KMS-11 (cell line): ENCODE data around the gene FRY.

Experiments
- H2AFZ ChIP-seq: fragments of 200-600 bp; sonication (generic); 2 replicates; pipeline ENCODE4 v1.6.1; 2016; ENCODE audit warnings: antibody characterized with exemption, mixed run types, low read depth
- H3K27ac ChIP-seq: fragments of 200-600 bp; sonication (generic); 2 replicates; pipeline ENCODE4 v1.6.1; 2016; ENCODE audit warnings: mild to moderate bottlenecking, mixed run types
- H3K27me3 ChIP-seq: fragments of 200-600 bp; sonication (generic); 2 replicates; pipeline ENCODE4 v1.6.1; 2017; ENCODE audit warnings: mild to moderate bottlenecking, low read depth, mixed run types, moderate library complexity; ENCODE audit not compliant: insufficient read depth
- H3K36me3 ChIP-seq: fragments of 200-600 bp; sonication (generic); 2 replicates; pipeline ENCODE4 v1.6.1; 2017; ENCODE audit warnings: mild to moderate bottlenecking, mixed run types; ENCODE audit not compliant: insufficient read depth
- H3K4me1 ChIP-seq: fragments of 200-600 bp; sonication (generic); 2 replicates; pipeline ENCODE4 v1.6.1; 2016; ENCODE audit warnings: mild to moderate bottlenecking, low read depth, mixed run types; ENCODE audit not compliant: poor library complexity, severe bottlenecking
- H3K4me2 ChIP-seq: fragments of 200-600 bp; sonication (generic); 2 replicates; pipeline ENCODE4 v1.7.0; 2016; ENCODE audit warnings: mild to moderate bottlenecking, mixed run types
- H3K4me3 ChIP-seq: fragments of 200-600 bp; sonication (generic); IDR thresholded peaks from 2 replicates; pipeline ENCODE4 v1.6.1; 2017; ENCODE audit warnings: low read depth, low read length, mixed read lengths; ENCODE audit not compliant: insufficient read depth
- H3K79me2 ChIP-seq: fragments of 200-600 bp; sonication (generic); 2 replicates; pipeline ENCODE4 v1.6.1; 2016; ENCODE audit warnings: low read depth, mixed run types; ENCODE audit not compliant: insufficient read depth
- H3K9ac ChIP-seq: fragments of 200-600 bp; sonication (generic); 2 replicates; pipeline ENCODE4 v1.6.1; 2016; ENCODE audit warnings: mild to moderate bottlenecking, mixed run types
- H4K20me1 ChIP-seq: fragments of 200-600 bp; sonication (generic); 2 replicates; pipeline ENCODE4 v1.6.1; 2016; ENCODE audit warnings: mild to moderate bottlenecking, mixed run types; ENCODE audit not compliant: insufficient read depth
- CTCF ChIP-seq: fragments of 200-600 bp; sonication (generic); conservative IDR thresholded peaks from 2 replicates; pipeline ENCODE4 v1.6.1; 2017; ENCODE audit warnings: low read depth, mild to moderate bottlenecking, antibody characterized with exemption, low read length, moderate library complexity, mixed read lengths

The FRY gene

GRCh38 chr13:32323912-32324311 is 292.3 kb downstream of the FRY start:
- TF ChIP-seq CTCF = no peak
- H3K4me2 ChIP-seq = no peak overlapping the region

GRCh38 chr13:32330441-32330840 is 298.9 kb downstream of the FRY start:
- H3K9ac ChIP-seq = no peak overlapping the region
- H3K27ac ChIP-seq = no peak overlapping the region
- no peaks in the 10 kb centered on the region for H3K4me1 ChIP-seq
- H3K27me3 ChIP-seq = no peaks in the 10 kb centered on the region
- H3K4me2 ChIP-seq = no peak overlapping the region
- no peaks in the 10 kb centered on the region for H3K79me2 ChIP-seq
- H3K4me3 ChIP-seq = no peak overlapping the region
- no peaks in the 10 kb centered on the region for H4K20me1 ChIP-seq
- H3K36me3 ChIP-seq = no peaks in the 10 kb centered on the region
- H2AFZ ChIP-seq = no peak overlapping the region
- TF ChIP-seq CTCF = no peak

More at GRCh38 chr13:32323912-32324311, 292.3 kb downstream of the FRY start:
- Histone ChIP-seq H3K79me2 (no peaks in the 10 kb centered on the region), H4K20me1 (no peaks in the 10 kb centered on the region), H2AFZ (no peak overlapping the region), H3K4me3 (no peak overlapping the region), H3K36me3 (no peaks in the 10 kb centered on the region), H3K4me1 (no peaks in the 10 kb centered on the region), H3K9ac (no peak overlapping the region), H3K27me3 (no peaks in the 10 kb centered on the region), H3K27ac (no peak overlapping the region)

- Histone ChIP-seq H3K79me2 (no peaks in the 10 kb centered on the region), H2AFZ (no peak overlapping the region), H3K9ac (no peak overlapping the region), H3K27me3 (no peaks in the 10 kb centered on the region), H3K36me3 (no peaks in the 10 kb centered on the region), H3K4me2 (no peak overlapping the region), H3K4me1 (no peaks in the 10 kb centered on the region), H4K20me1 (no peaks in the 10 kb centered on the region), H3K27ac (no peak overlapping the region), H3K4me3 (no peak overlapping the region)
- TF ChIP-seq CTCF = no peak
Observed at GRCh38 chr13:32334671-32335070, 303.1 kb downstream of the FRY start.

- Histone ChIP-seq H3K4me2 (no peak overlapping the region), H3K79me2 (no peaks in the 10 kb centered on the region), H3K27me3 (no peaks in the 10 kb centered on the region), H3K36me3 (no peaks in the 10 kb centered on the region), H2AFZ (no peak overlapping the region), H3K4me1 (no peaks in the 10 kb centered on the region), H3K9ac (no peak overlapping the region), H3K4me3 (no peak overlapping the region), H3K27ac (no peak overlapping the region), H4K20me1 (no peaks in the 10 kb centered on the region)
- no peak for TF ChIP-seq CTCF
Observed at GRCh38 chr13:32340914-32341313, 309.3 kb downstream of the FRY start.
